GM12875 (cell line): ENCODE measurements around the gene LAP3.

Experiments used
- H3K4me3 ChIP-seq: one replicate; pipeline ENCODE4 v1.5.1; 2011; ENCODE audit warnings: low read depth, low read length, control low read depth
- TF ChIP-seq, protein P1 (sequence below): IDR thresholded peaks from 2 replicates; pipeline ENCODE4 v1.5.1; 2011; ENCODE audit warnings: low read depth, mild to moderate bottlenecking, control low read depth, inconsistent platforms, low read length, moderate library complexity, borderline replicate concordance; ENCODE audit not compliant: insufficient read depth

The LAP3 gene

DNA sequence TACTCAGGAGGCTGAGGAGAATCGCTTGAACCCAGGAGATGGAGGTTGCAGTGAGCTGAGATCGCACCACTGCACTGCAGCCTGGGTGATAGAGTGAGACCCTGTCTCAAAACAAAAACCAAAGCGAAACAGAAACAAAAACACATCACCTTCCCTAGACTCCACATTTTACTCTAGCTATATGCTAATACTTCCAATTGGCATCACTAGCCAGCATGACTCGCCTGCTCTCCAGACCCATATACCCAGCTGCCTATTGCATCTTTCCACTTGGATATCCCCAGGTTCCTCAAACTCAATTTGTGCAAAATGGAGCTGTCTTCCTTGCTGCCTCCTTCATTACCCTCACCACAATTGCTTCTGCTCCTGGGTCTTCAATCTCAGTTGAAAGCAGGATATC is 22.4 kb upstream of the LAP3 start:
- TF ChIP-seq, protein P1, sequence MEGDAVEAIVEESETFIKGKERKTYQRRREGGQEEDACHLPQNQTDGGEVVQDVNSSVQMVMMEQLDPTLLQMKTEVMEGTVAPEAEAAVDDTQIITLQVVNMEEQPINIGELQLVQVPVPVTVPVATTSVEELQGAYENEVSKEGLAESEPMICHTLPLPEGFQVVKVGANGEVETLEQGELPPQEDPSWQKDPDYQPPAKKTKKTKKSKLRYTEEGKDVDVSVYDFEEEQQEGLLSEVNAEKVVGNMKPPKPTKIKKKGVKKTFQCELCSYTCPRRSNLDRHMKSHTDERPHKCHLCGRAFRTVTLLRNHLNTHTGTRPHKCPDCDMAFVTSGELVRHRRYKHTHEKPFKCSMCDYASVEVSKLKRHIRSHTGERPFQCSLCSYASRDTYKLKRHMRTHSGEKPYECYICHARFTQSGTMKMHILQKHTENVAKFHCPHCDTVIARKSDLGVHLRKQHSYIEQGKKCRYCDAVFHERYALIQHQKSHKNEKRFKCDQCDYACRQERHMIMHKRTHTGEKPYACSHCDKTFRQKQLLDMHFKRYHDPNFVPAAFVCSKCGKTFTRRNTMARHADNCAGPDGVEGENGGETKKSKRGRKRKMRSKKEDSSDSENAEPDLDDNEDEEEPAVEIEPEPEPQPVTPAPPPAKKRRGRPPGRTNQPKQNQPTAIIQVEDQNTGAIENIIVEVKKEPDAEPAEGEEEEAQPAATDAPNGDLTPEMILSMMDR = no peak
- no peak overlapping the region for H3K4me3 ChIP-seq

DNA sequence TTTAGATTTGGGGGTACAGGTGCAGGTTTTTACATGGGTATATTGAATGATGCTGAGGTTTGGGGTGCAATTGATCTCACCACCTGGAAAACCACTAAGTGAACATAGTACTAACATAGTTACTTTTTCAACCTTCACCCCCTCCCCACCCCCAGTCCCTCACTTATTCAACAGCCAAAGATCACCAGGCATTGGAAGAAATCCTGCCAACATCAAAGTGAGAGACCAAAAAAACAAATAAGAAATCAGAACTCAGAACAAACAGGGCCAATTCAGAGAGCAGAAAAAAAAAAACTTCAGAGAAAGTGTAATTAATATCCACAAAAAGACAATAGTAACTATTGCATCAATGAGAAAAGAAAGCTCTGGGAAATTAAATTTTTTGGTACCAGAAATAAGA is 20.5 kb upstream of the LAP3 start:
- H3K4me3 ChIP-seq = no peak overlapping the region
- TF ChIP-seq, protein P1 = no peak

DNA sequence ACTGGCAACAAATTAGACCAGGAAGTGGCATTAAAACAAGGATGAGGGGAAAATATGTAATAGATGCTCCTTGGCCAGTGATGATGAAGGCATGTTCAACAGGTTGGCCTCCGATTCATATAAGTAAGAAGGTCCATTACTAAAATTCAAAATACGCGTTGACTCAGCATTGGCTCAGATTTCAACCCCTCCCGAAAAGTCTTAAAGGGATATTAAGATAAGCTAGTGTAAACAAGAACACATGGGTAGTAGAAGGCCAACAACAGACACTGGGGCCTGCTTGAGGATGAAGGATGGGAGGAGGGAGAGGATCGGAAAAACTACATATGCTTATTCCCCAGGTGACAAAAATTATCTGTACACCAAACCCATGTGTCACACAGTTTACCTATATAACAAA is 19.1 kb upstream of the LAP3 start:
- TF ChIP-seq, protein P1 = no peak

GRCh38 chr4:17558941-17559708 is 17.9 kb upstream of the LAP3 start:
- TF ChIP-seq, protein P1 = no peak
- no peak overlapping the region for H3K4me3 ChIP-seq

More for the DNA sequence above, 19.1 kb upstream of the LAP3 start:
- H3K4me3 ChIP-seq = no peak overlapping the region

DNA sequence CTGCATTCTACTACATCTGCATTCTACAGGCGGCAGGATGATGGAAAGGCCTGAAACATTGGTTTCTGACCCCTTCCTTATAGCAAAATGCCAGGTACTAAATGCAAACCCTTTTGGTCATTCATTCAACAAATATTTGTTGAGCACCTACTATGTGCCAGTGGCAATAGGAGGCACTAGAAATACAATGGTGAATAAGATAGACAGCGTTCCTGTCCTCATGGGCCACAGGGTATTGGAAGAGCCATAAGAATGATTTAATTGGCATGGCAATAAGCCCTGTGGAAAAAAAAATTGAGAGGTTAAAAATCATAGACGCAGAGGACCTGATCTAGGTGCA is 17.3 kb upstream of the LAP3 start:
- H3K4me3 ChIP-seq = no peak overlapping the region
- TF ChIP-seq, protein P1 = no peak

DNA sequence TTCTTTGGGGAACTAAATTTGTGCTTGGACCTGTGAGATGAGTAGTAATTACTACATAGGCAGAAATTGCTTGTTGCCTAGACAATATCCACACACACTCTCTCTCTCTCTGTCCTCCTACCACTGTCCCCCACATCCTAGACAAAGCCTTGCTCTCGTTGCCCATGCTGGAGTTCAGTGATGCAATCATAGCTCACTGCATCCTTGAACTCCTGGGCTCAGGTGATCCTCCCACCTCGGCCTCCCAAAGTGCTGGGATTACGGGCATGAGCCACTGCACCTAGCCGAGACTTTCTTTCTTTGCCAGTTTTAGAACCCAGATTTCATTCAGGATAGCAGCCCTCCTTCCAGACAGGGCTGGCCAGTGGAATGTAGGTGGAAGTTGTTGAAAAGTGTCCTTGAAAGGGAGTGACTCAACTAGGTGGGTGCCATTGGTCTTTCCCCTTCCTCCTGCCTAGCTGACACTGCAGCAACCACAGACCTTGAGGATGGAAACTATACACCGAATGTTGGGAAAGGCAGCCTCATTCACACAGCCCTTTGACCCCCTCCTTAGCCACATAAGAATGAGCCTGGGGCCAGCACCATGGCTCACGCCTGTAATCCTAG is 16.8 kb upstream of the LAP3 start:
- H3K4me3 ChIP-seq = no peak overlapping the region
- TF ChIP-seq, protein P1 = no peak
